HFF-Myc (cell line): ENCODE measurements around the gene GRAMD4.

Source experiments
- DNase-seq: peaks from one replicate; pipeline ENCODE4 v3.0.0-alpha.2; 2011; ENCODE audit warnings: low read depth; ENCODE audit errors: extremely low read depth
- H3K4me3 ChIP-seq: replicated peaks from 2 replicates; pipeline ENCODE4 v1.5.1; 2011; ENCODE audit warnings: low read depth, mild to moderate bottlenecking, control low read depth, low read length
- TF ChIP-seq, protein P1 (sequence below): IDR thresholded peaks from 2 replicates; pipeline ENCODE4 v1.5.1; 2012; ENCODE audit warnings: mild to moderate bottlenecking, low read depth, low read length, control low read depth; ENCODE audit errors: missing control alignments

Gene GRAMD4

GRCh38 chr22:46649141-46650077 is 29.2 kb downstream of the GRAMD4 start:
- TF ChIP-seq, protein P1, sequence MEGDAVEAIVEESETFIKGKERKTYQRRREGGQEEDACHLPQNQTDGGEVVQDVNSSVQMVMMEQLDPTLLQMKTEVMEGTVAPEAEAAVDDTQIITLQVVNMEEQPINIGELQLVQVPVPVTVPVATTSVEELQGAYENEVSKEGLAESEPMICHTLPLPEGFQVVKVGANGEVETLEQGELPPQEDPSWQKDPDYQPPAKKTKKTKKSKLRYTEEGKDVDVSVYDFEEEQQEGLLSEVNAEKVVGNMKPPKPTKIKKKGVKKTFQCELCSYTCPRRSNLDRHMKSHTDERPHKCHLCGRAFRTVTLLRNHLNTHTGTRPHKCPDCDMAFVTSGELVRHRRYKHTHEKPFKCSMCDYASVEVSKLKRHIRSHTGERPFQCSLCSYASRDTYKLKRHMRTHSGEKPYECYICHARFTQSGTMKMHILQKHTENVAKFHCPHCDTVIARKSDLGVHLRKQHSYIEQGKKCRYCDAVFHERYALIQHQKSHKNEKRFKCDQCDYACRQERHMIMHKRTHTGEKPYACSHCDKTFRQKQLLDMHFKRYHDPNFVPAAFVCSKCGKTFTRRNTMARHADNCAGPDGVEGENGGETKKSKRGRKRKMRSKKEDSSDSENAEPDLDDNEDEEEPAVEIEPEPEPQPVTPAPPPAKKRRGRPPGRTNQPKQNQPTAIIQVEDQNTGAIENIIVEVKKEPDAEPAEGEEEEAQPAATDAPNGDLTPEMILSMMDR = no peak
- no peak for DNase-seq
- H3K4me3 ChIP-seq = no peak overlapping the region

DNA sequence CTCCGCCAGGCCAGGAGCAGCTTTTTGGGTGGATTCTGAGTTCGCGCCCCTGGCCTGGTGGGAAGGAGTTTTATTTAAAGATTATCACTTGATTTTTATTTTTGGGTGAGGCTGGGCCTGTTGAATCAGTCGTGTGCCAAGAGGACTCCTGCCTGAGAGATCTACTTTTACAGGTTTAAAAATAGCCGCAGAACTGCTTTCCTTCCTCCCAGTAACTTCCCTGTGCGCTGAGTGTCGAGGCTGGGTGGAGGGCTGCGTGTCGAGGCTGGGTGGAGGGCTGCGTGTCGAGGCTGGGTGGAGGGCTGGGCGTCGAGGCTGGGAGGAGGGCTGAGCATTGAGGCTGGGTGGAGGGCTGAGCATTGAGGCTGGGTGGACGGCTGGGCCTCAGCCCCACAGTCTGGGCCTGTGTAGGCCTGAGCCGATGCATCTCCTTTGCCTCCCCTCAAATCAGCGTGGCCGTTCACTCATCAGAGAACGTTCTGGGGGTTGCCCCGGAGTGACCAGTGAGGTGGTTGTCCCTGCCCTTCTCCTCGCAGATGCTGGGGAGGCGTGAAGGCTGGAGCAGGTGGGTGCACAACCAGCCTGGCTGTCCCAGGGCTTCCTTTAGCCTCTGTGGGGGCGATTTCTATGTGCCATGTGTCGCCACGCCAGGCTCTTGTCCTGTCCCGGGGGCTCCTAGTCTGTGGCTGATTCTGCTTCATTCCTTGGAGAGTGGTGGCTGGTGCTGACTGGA is 30.1 kb downstream of the GRAMD4 start:
- TF ChIP-seq, protein P1 = no peak
- no peak for DNase-seq

GRCh38 chr22:46651316-46651715 is 31.1 kb downstream of the GRAMD4 start:
- H3K4me3 ChIP-seq = no peak overlapping the region
- TF ChIP-seq, protein P1 = no peak
- no peak for DNase-seq

More for the DNA sequence above, 30.1 kb downstream of the GRAMD4 start:
- no peak overlapping the region for H3K4me3 ChIP-seq

- H3K4me3 ChIP-seq = no peak overlapping the region
- TF ChIP-seq, protein P1 = no peak
- no peak for DNase-seq
Measured at GRCh38 chr22:46652081-46652846, 32.1 kb downstream of the GRAMD4 start.

GRCh38 chr22:46652847-46653331 is 32.7 kb downstream of the GRAMD4 start:
- TF ChIP-seq, protein P1 = no peak
- no peak for DNase-seq
- H3K4me3 ChIP-seq = no peak overlapping the region

DNA sequence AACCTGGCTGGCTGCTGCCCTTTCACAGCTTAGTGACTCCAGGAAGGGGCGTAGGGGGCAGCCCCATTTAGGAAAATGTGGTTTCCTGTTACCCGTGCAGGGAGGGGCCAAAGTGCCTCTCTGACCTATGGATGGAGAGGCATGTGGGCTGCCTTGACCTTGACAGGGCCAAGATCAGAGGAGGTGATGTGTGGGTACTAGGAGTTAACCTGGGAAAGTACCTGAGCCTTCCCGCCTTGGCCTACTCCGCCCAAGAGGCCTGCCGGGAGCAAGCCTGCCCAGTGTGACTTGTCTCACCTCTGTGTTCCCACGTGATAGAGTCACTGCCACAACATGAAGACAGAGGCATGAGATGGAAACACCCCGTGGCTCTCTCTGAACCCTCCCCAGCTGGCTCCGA is 33.4 kb downstream of the GRAMD4 start:
- TF ChIP-seq, protein P1 = no peak
- DNase-seq = no peak
- H3K4me3 ChIP-seq = no peak overlapping the region
